ENCODE data around the gene SNAP91. TPM values are rescaled to one million over a fixed set of nuclear protein-coding genes. Genes with fewer than 3 reads are reported as not detected.

SNAP91 gene
- total and polyA plus RNA-seq, 4 donors, result not detected

- H3K27me3 ChIP-seq (ENCODE audit: control insufficient read depth in 4 of 4, insufficient read depth in 4 of 4, low read length in 3 of 4), result no peaks in the 10 kb centered on the region
These were observed 99.7 kb downstream of the SNAP91 start for GRCh38 chr6:83609248-83609647.

DNA sequence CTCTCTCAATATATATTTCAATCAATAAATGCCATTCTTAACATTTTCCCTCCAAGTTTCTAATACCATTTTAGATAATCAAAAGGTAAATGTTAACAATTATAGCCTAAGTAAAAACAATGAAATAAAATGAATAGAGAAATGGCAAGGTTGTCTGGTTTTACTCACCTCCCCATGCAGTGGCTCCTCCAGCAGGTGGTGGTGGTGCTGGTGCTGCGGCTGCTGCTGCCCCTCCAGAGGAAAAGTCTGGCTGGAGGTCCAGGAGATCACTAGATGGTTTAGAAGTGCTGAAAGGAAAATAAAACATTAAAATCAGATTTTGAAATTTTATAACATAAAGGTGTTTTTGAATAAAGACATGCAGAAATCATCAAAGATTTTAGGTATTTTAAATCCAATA is 103.4 kb downstream of the SNAP91 start:
- no peak for TF ChIP-seq RXRA (IDR thresholded peaks at IDR 0.05)
- TF ChIP-seq FOXA1 (IDR thresholded peaks at IDR 0.05), result no peak
- WGBS, result 78% methylated on average over 1 of the region's 1 CpG
- no peak for DNase-seq (ENCODE audit: low spot score)

More at GRCh38 chr6:83609248-83609647, 99.7 kb downstream of the SNAP91 start:
- WGBS, result 75% methylated on average over 2 of the region's 2 CpGs
- DNase-seq (ENCODE audit: low spot score), result no peak
- H3K36me3 ChIP-seq (ENCODE audit: control insufficient read depth in 4 of 4, insufficient read depth in 3 of 4, low read depth in 1 of 4, low read length in 3 of 4), result no peaks in the 10 kb centered on the region
- no peaks in the 10 kb centered on the region for H3K9me3 ChIP-seq (ENCODE audit: control insufficient read depth in 4 of 4, low read length in 3 of 4)
- no peaks in the 10 kb centered on the region for H3K4me1 ChIP-seq (ENCODE audit: control insufficient read depth in 4 of 4, insufficient read depth in 4 of 4, low read length in 3 of 4)
- no peak overlapping the region for H3K4me3 ChIP-seq (ENCODE audit: low read depth in 1 of 3, low read length in 3 of 3)
- TF ChIP-seq HNF4G (IDR thresholded peaks at IDR 0.05), result no peak
- no peak for TF ChIP-seq HNF4A (conservative IDR thresholded peaks at IDR 0.05)
- TF ChIP-seq ATF3 (IDR thresholded peaks at IDR 0.05), result no peak
- TF ChIP-seq YY1 (IDR thresholded peaks at IDR 0.05), result no peak
- TF ChIP-seq FOXA2 (IDR thresholded peaks at IDR 0.05), result no peak
- no peak for TF ChIP-seq SP1 (IDR thresholded peaks at IDR 0.05)
- no peak for TF ChIP-seq TAF1 (conservative IDR thresholded peaks at IDR 0.05)
- TF ChIP-seq, protein P1, sequence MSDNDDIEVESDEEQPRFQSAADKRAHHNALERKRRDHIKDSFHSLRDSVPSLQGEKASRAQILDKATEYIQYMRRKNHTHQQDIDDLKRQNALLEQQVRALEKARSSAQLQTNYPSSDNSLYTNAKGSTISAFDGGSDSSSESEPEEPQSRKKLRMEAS (IDR thresholded peaks at IDR 0.05), result no peak
- TF ChIP-seq NR2F2 (IDR thresholded peaks at IDR 0.05), result no peak
- H3K9ac ChIP-seq (ENCODE audit: low read depth in 1 of 2, low read length in 2 of 2), result no peak overlapping the region
- H3K27ac ChIP-seq (ENCODE audit: low read depth in 1 of 2, low read length in 2 of 2), result no peak overlapping the region

GRCh38 chr6:83603551-83603950 is 105.3 kb downstream of the SNAP91 start:
- H3K4me3 ChIP-seq (ENCODE audit: low read depth in 1 of 3, low read length in 3 of 3), result no peak overlapping the region
- no peak for DNase-seq (ENCODE audit: low spot score)
- H3K36me3 ChIP-seq (ENCODE audit: control insufficient read depth in 4 of 4, insufficient read depth in 3 of 4, low read depth in 1 of 4, low read length in 3 of 4), result no peaks in the 10 kb centered on the region
- H3K4me1 ChIP-seq (ENCODE audit: control insufficient read depth in 4 of 4, insufficient read depth in 4 of 4, low read length in 3 of 4), result no peaks in the 10 kb centered on the region
- WGBS, result 55% methylated on average over 2 of the region's 2 CpGs
- H3K9me3 ChIP-seq (ENCODE audit: control insufficient read depth in 4 of 4, low read length in 3 of 4), result no peaks in the 10 kb centered on the region
- TF ChIP-seq HNF4G (IDR thresholded peaks at IDR 0.05), result no peak
- TF ChIP-seq EGR1 (IDR thresholded peaks at IDR 0.05; ENCODE audit: low read depth in 2 of 2), result no peak
- no peak overlapping the region for H3K9ac ChIP-seq (ENCODE audit: low read depth in 1 of 2, low read length in 2 of 2)
- H3K27me3 ChIP-seq (ENCODE audit: control insufficient read depth in 4 of 4, insufficient read depth in 4 of 4, low read length in 3 of 4), result peaks cover 0 to 2% (median 0%) of the 10 kb centered on the region in 4 donors
- H3K27ac ChIP-seq (ENCODE audit: low read depth in 1 of 2, low read length in 2 of 2), result no peak overlapping the region

More for the DNA sequence above, 103.4 kb downstream of the SNAP91 start:
- Histone ChIP-seq H3K9me3 (ENCODE audit: control insufficient read depth in 4 of 4, low read length in 3 of 4) (no peaks in the 10 kb centered on the region), H3K4me1 (ENCODE audit: control insufficient read depth in 4 of 4, insufficient read depth in 4 of 4, low read length in 3 of 4) (no peaks in the 10 kb centered on the region), H3K27me3 (ENCODE audit: control insufficient read depth in 4 of 4, insufficient read depth in 4 of 4, low read length in 3 of 4) (peaks cover 0 to 2% (median 0%) of the 10 kb centered on the region in 4 donors), H3K27ac (ENCODE audit: low read depth in 1 of 2, low read length in 2 of 2) (no peak overlapping the region), H3K4me3 (ENCODE audit: low read depth in 1 of 3, low read length in 3 of 3) (no peak overlapping the region), H3K9ac (ENCODE audit: low read depth in 1 of 2, low read length in 2 of 2) (no peak overlapping the region), H3K36me3 (ENCODE audit: control insufficient read depth in 4 of 4, insufficient read depth in 3 of 4, low read depth in 1 of 4, low read length in 3 of 4) (no peaks in the 10 kb centered on the region)

DNA sequence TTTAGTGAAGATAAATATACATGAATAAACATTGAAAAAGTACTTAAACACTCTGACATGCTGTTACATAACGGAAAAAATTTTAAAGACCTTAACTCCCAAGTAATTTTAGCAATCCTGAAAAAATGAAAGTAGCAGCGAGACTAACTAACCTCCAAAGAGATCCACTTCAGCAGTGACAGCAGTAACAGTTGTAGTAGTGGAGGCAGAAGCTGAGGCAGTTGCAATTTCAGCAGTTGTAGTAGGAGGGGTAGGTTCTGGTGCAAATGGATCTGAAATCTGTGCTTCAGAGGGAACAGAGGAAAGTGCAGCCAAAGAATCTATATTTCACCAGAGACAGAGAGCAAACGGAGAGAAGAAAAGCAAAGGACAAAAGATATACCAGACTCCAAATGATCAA is 107.8 kb downstream of the SNAP91 start:
- WGBS, result 75% methylated on average over 3 of the region's 3 CpGs
- TF ChIP-seq RXRA (IDR thresholded peaks at IDR 0.05), result no peak
- no peak for TF ChIP-seq JUND (IDR thresholded peaks at IDR 0.05)
- no peak for TF ChIP-seq YY1 (IDR thresholded peaks at IDR 0.05)
- no peak for TF ChIP-seq FOXA2 (IDR thresholded peaks at IDR 0.05)
- no peak for TF ChIP-seq SP1 (IDR thresholded peaks at IDR 0.05)
- H3K4me1 ChIP-seq (ENCODE audit: control insufficient read depth in 4 of 4, insufficient read depth in 4 of 4, low read length in 3 of 4), result no peaks in the 10 kb centered on the region
- no peak overlapping the region for H3K4me3 ChIP-seq (ENCODE audit: low read depth in 1 of 3, low read length in 3 of 3)
- no peak overlapping the region for H3K9ac ChIP-seq (ENCODE audit: low read depth in 1 of 2, low read length in 2 of 2)
- no peak for DNase-seq (ENCODE audit: low spot score)
- peaks cover 0 to 2% (median 0%) of the 10 kb centered on the region in 4 donors for H3K27me3 ChIP-seq (ENCODE audit: control insufficient read depth in 4 of 4, insufficient read depth in 4 of 4, low read length in 3 of 4)
- H3K9me3 ChIP-seq (ENCODE audit: control insufficient read depth in 4 of 4, low read length in 3 of 4), result no peaks in the 10 kb centered on the region
- no peaks in the 10 kb centered on the region for H3K36me3 ChIP-seq (ENCODE audit: control insufficient read depth in 4 of 4, insufficient read depth in 3 of 4, low read depth in 1 of 4, low read length in 3 of 4)
- H3K27ac ChIP-seq (ENCODE audit: low read depth in 1 of 2, low read length in 2 of 2), result no peak overlapping the region

All from liver (tissue), 9 donors.